GM12864 (cell line): Measurements from ENCODE around the gene CRTC2.

Source experiments
- DNase-seq: peaks from one replicate; pipeline ENCODE4 v3.0.0-alpha.2; 2011; ENCODE audit warnings: low read depth
- H3K4me3 ChIP-seq: 2 replicates; pipeline ENCODE4 v1.5.1; 2011; ENCODE audit warnings: mild to moderate bottlenecking, low read depth, low read length, control low read depth
- CTCF ChIP-seq: IDR thresholded peaks from 2 replicates; pipeline ENCODE4 v1.5.1; 2011; ENCODE audit warnings: low read depth, mild to moderate bottlenecking, moderate library complexity, low read length, control low read depth, inconsistent platforms; ENCODE audit errors: missing control alignments

Gene CRTC2

GRCh38 chr1:153956997-153957715 lies 1.3 kb downstream of the CRTC2 start:
- peak overlapping the region; percentile 94 for H3K4me3 ChIP-seq
- no peak for DNase-seq
- no peak for TF ChIP-seq CTCF

- no peak for TF ChIP-seq CTCF
- DNase-seq = no peak
- no peak overlapping the region for H3K4me3 ChIP-seq
These were observed 3.6 kb downstream of the CRTC2 start for GRCh38 chr1:153954826-153955225.

GRCh38 chr1:153953859-153954365 lies 4.5 kb downstream of the CRTC2 start:
- no peak overlapping the region for H3K4me3 ChIP-seq
- TF ChIP-seq CTCF = no peak
- no peak for DNase-seq

- DNase-seq = no peak
- H3K4me3 ChIP-seq = no peak overlapping the region
- TF ChIP-seq CTCF = no peak
These were observed 6.6 kb downstream of the CRTC2 start for GRCh38 chr1:153951801-153952200.

GRCh38 chr1:153951183-153951582 lies 7.2 kb downstream of the CRTC2 start:
- no peak overlapping the region for H3K4me3 ChIP-seq
- no peak for DNase-seq
- TF ChIP-seq CTCF = no peak

GRCh38 chr1:153946622-153947241 lies 11.7 kb downstream of the CRTC2 start, which contains the start of gene DENND4B:
TSS of gene DENND4B (minus strand) at chr1:153946718. CDS start at chr1:153944374, 2,344 bp downstream.
- TF ChIP-seq CTCF = peak; percentile 86
- peak within 1 kb of the TSS; percentile 78 for H3K4me3 ChIP-seq
- no peak for DNase-seq
